Hepatocyte (in vitro differentiated cells): ENCODE measurements around the gene ACSM3. TPM values are rescaled to one million over a fixed set of nuclear protein-coding genes. Genes with fewer than 3 reads are reported as not detected.

Experiments used
- DNase-seq: peaks from one replicate; pipeline ENCODE4 v3.0.0-alpha.2; 2016; ENCODE audit warnings: low spot score
- H2AFZ ChIP-seq: fragments of 200-600 bp; sonication (generic); 2 replicates; pipeline ENCODE4 v1.6.0; 2016; ENCODE audit warnings: antibody characterized with exemption, mild to moderate bottlenecking
- H3K27ac ChIP-seq: fragments of 200-600 bp; sonication (generic); 2 replicates; pipeline ENCODE4 v1.5.1; 2016; ENCODE audit warnings: mild to moderate bottlenecking
- H3K27me3 ChIP-seq: fragments of 200-600 bp; sonication (generic); 2 replicates; pipeline ENCODE4 v1.6.1; 2016
- H3K36me3 ChIP-seq: fragments of 200-600 bp; sonication (generic); replicated peaks from 2 replicates; pipeline ENCODE4 v1.5.1; 2016; ENCODE audit warnings: low read depth; ENCODE audit not compliant: insufficient read depth
- H3K4me1 ChIP-seq: fragments of 200-600 bp; sonication (generic); 2 replicates; pipeline ENCODE4 v1.5.1; 2016; ENCODE audit warnings: mild to moderate bottlenecking, moderate library complexity; ENCODE audit not compliant: insufficient read depth
- H3K4me2 ChIP-seq: fragments of 200-600 bp; sonication (generic); 2 replicates; pipeline ENCODE4 v1.6.0; 2016
- H3K4me3 ChIP-seq: fragments of 200-600 bp; sonication (generic); 2 replicates; pipeline ENCODE4 v1.5.1; 2016; ENCODE audit warnings: mild to moderate bottlenecking
- H3K79me2 ChIP-seq: fragments of 200-600 bp; sonication (generic); 2 replicates; pipeline ENCODE4 v1.6.0; 2017; ENCODE audit warnings: mild to moderate bottlenecking
- H3K9me2 ChIP-seq: fragments of 200-600 bp; sonication (generic); replicated peaks from 2 replicates; pipeline ENCODE4 v1.6.0; 2017; ENCODE audit warnings: mild to moderate bottlenecking; ENCODE audit not compliant: insufficient read depth
- H3K9me3 ChIP-seq: fragments of 200-600 bp; sonication (generic); 2 replicates; pipeline ENCODE4 v1.5.1; 2016; ENCODE audit warnings: low read depth, mild to moderate bottlenecking
- H4K20me1 ChIP-seq: fragments of 200-600 bp; sonication (generic); 2 replicates; pipeline ENCODE4 v1.6.0; 2016; ENCODE audit warnings: mild to moderate bottlenecking; ENCODE audit not compliant: insufficient read depth, poor library complexity, severe bottlenecking
- EZH2 ChIP-seq: fragments of 200-600 bp; sonication (generic); IDR thresholded peaks from 2 replicates; pipeline ENCODE4 v1.6.1; 2016; ENCODE audit warnings: antibody characterized with exemption, mild to moderate bottlenecking, borderline replicate concordance
- EZH2phosphoT487 ChIP-seq: fragments of 200-600 bp; sonication (generic); IDR thresholded peaks from one replicate; pipeline ENCODE4 v1.6.1; 2018; ENCODE audit warnings: antibody characterized with exemption, mild to moderate bottlenecking, low read depth, moderate library complexity; ENCODE audit not compliant: unreplicated experiment, severe bottlenecking
- WGBS: methylation state at CpG from one replicate; pipeline ENCODE4 v1.1.6; 2016; ENCODE audit warnings: low lambda C conversion rate; ENCODE audit errors: missing lambda C conversion rate; 5-methylcytosine and 5-hydroxymethylcytosine counted together
- polyA plus RNA-seq: library from polyadenylated mRNA; unstranded; fragments of >200 nt; fragmentation: Nextera tagmentation; extraction: Ambion mirVana; gene quantifications from 2 replicates; pipeline ENCODE4 v1.2.1, GENCODE V29; 2016
- total RNA-seq: library from RNA; depleted of rRNA; stranded (reverse); fragments of >200 nt; gene quantifications from 2 replicates; pipeline ENCODE4 v1.2.3, GENCODE V29; 2014
- TF ChIP-seq, protein P1 (sequence below): fragments of 200-600 bp; sonication (generic); IDR thresholded peaks from 2 replicates; pipeline ENCODE4 v1.5.1; 2016; ENCODE audit warnings: antibody characterized with exemption, mild to moderate bottlenecking; ENCODE audit not compliant: poor library complexity

The ACSM3 gene
- total and polyA plus RNA-seq, 2 experiments from 2014 or later = 14.5 to 26.5 TPM

DNA sequence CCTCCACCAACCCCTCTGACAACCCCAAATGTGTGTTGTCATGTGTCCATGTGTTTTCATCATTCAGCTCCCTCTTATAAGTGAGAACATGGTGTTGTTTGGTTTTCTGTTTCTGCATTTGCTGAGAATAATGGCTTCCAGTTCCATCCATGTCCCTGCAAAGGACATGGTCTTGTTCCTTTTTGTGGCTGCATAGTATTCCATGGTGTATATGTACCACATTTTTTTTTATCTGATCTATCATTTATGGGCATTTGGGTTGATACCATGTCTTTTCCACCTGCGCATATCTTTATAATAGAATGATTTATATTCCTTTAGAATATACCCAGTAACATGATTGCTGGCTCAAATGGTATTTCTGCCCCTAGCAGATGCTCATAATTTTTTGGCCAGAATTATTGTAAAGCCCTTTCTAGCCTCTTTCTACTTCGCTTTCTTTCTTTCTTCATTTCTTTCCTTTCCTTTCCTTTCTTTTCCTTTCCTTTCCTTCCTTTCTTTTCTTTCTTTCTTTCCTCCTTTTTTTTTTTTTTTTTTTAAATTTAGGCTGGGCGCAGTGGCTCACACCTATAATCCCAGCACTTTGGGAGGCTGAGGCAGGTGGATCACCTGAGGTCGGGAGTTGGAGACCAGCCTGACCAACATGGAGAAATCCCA is 55.2 kb downstream of the ACSM3 start:
- H3K36me3 ChIP-seq = no peaks in the 10 kb centered on the region
- DNase-seq = no peak
- H3K79me2 ChIP-seq = no peaks in the 10 kb centered on the region
- 89% methylated on average over 4 of the region's 4 CpGs for WGBS
- no peak overlapping the region for H3K4me2 ChIP-seq
- no peak overlapping the region for H3K27ac ChIP-seq
- H3K4me3 ChIP-seq = no peak overlapping the region
- no peak for TF ChIP-seq EZH2
- no peak for TF ChIP-seq EZH2phosphoT487
- TF ChIP-seq, protein P1, sequence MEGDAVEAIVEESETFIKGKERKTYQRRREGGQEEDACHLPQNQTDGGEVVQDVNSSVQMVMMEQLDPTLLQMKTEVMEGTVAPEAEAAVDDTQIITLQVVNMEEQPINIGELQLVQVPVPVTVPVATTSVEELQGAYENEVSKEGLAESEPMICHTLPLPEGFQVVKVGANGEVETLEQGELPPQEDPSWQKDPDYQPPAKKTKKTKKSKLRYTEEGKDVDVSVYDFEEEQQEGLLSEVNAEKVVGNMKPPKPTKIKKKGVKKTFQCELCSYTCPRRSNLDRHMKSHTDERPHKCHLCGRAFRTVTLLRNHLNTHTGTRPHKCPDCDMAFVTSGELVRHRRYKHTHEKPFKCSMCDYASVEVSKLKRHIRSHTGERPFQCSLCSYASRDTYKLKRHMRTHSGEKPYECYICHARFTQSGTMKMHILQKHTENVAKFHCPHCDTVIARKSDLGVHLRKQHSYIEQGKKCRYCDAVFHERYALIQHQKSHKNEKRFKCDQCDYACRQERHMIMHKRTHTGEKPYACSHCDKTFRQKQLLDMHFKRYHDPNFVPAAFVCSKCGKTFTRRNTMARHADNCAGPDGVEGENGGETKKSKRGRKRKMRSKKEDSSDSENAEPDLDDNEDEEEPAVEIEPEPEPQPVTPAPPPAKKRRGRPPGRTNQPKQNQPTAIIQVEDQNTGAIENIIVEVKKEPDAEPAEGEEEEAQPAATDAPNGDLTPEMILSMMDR = no peak
- no peaks in the 10 kb centered on the region for H3K4me1 ChIP-seq
- no peak overlapping the region for H2AFZ ChIP-seq
- H3K9me2 ChIP-seq = no peaks in the 10 kb centered on the region
- H3K9me3 ChIP-seq = no peaks in the 10 kb centered on the region
- H4K20me1 ChIP-seq = no peaks in the 10 kb centered on the region
- no peaks in the 10 kb centered on the region for H3K27me3 ChIP-seq

DNA sequence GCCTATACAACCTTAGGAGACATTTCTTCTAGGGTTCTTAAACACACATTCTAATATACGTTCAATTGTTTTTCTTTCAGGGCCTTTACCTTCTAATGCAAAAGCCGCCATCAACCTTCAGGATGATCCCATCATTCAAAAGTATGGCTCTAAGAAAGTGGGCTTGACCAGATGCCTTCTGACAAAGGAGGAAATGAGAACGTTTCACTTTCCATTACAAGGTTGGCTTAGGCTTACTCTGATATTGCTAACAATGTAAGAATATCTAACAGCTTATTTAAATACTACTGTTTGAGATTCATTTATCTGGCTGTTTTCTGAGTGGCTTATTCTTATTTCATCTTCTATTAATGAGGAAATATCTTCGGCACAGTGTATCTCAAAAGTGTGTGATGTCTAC is 57.9 kb downstream of the ACSM3 start:
- Histone ChIP-seq H3K4me3 (no peak overlapping the region), H3K27me3 (no peaks in the 10 kb centered on the region), H4K20me1 (no peaks in the 10 kb centered on the region), H2AFZ (no peak overlapping the region), H3K79me2 (no peaks in the 10 kb centered on the region), H3K9me2 (no peaks in the 10 kb centered on the region), H3K4me2 (no peak overlapping the region), H3K4me1 (no peaks in the 10 kb centered on the region), H3K9me3 (no peaks in the 10 kb centered on the region), H3K27ac (no peak overlapping the region), H3K36me3 (no peaks in the 10 kb centered on the region)
- no peak for DNase-seq
- 92% methylated on average over 4 of the region's 4 CpGs for WGBS
- TF ChIP-seq, protein P1 = no peak
- TF ChIP-seq EZH2phosphoT487 (no peak), EZH2 (no peak)

DNA sequence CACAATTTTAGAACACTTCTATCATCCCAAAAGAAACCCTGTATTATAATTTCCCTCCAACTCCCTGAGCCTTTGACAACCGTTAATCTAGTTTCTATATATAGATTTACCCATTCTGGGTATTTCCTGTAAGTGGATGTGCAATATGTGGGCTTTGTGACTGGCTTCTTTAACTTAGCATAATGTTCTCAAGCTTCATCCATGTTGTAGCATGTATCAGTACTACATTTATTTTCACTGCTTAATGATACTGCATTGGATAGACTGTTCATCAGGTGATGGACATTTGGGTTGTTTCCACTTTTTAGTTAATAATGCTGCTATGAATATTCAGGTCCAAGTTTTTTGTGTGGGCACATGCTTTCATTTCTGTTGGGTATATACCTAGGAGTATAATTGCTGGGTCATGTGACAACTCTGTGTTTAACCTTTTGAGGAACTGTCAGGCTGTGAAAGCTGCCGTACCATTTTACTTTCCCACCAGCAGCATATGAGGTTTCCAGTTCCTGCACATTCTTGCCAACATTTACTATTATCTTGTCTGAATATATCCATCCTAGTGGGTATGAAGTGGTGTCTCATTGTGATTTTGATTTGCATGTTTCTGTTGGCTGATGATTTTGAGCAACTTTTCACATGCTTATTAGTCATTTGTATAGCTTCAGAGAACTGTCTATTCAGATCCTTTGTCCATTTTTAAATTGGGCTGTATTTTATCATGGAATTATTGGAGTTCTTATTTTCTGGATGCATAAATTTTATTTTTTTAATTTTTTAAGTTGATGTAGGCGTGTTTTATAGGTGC is 58.9 kb downstream of the ACSM3 start:
- DNase-seq = no peak
- no peak overlapping the region for H2AFZ ChIP-seq
- no peaks in the 10 kb centered on the region for H3K79me2 ChIP-seq
- no peaks in the 10 kb centered on the region for H4K20me1 ChIP-seq
- no peaks in the 10 kb centered on the region for H3K27me3 ChIP-seq
- no peak overlapping the region for H3K4me3 ChIP-seq
- no peaks in the 10 kb centered on the region for H3K9me3 ChIP-seq
- no peaks in the 10 kb centered on the region for H3K36me3 ChIP-seq
- no peaks in the 10 kb centered on the region for H3K4me1 ChIP-seq
- no peak overlapping the region for H3K27ac ChIP-seq
- no peaks in the 10 kb centered on the region for H3K9me2 ChIP-seq
- no peak overlapping the region for H3K4me2 ChIP-seq
- WGBS = 90% methylated on average over 3 of the region's 3 CpGs
- TF ChIP-seq, protein P1 = no peak
- no peak for TF ChIP-seq EZH2phosphoT487
- no peak for TF ChIP-seq EZH2
